ENCODE data around the gene TEX11.

Gene TEX11

DNA sequence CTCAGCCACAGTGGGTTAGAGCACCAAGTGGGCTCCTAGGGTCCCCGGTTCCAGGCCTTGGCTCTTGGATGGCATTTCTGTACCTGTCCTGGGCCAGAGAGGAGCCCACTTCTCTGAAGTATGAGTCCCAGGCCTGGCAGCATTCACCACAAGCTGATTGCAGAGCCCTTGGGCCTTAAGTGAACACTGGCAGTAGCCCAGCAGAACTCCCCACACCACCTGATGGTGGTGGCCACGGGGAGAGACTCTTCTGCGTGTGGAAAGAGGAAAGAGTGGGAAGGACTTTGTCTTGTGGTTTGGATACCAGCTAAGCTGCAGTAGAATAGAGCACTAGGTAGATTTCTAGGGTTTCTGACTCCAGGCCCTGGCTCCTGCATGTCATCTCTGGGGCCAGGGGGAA, 359.1 kb downstream of the TEX11 start:
- no peak for DNase-seq (ENCODE audit: low read depth in 1 of 2, low spot score in 1 of 2)
- Histone ChIP-seq H3K27ac (replicated peaks) (no peak overlapping the region), H3K4me3 (replicated peaks; ENCODE audit: insufficient read depth, low read length) (no peak overlapping the region), H3K27me3 (ENCODE audit: insufficient read depth, poor library complexity, severe bottlenecking) (no peaks in the 10 kb centered on the region)
- TF ChIP-seq POLR2AphosphoS5 (IDR thresholded peaks at IDR 0.05; ENCODE audit: low read depth) = no peak
- TF ChIP-seq GABPA (IDR thresholded peaks at IDR 0.05; ENCODE audit: low read depth) = no peak
- TF ChIP-seq SPI1 (IDR thresholded peaks at IDR 0.05; ENCODE audit: borderline replicate concordance, low read depth) = no peak
- TF ChIP-seq, protein P1, sequence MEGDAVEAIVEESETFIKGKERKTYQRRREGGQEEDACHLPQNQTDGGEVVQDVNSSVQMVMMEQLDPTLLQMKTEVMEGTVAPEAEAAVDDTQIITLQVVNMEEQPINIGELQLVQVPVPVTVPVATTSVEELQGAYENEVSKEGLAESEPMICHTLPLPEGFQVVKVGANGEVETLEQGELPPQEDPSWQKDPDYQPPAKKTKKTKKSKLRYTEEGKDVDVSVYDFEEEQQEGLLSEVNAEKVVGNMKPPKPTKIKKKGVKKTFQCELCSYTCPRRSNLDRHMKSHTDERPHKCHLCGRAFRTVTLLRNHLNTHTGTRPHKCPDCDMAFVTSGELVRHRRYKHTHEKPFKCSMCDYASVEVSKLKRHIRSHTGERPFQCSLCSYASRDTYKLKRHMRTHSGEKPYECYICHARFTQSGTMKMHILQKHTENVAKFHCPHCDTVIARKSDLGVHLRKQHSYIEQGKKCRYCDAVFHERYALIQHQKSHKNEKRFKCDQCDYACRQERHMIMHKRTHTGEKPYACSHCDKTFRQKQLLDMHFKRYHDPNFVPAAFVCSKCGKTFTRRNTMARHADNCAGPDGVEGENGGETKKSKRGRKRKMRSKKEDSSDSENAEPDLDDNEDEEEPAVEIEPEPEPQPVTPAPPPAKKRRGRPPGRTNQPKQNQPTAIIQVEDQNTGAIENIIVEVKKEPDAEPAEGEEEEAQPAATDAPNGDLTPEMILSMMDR (IDR thresholded peaks at IDR 0.05; ENCODE audit: insufficient read depth, low read length) = no peak
- TF ChIP-seq, protein P2, sequence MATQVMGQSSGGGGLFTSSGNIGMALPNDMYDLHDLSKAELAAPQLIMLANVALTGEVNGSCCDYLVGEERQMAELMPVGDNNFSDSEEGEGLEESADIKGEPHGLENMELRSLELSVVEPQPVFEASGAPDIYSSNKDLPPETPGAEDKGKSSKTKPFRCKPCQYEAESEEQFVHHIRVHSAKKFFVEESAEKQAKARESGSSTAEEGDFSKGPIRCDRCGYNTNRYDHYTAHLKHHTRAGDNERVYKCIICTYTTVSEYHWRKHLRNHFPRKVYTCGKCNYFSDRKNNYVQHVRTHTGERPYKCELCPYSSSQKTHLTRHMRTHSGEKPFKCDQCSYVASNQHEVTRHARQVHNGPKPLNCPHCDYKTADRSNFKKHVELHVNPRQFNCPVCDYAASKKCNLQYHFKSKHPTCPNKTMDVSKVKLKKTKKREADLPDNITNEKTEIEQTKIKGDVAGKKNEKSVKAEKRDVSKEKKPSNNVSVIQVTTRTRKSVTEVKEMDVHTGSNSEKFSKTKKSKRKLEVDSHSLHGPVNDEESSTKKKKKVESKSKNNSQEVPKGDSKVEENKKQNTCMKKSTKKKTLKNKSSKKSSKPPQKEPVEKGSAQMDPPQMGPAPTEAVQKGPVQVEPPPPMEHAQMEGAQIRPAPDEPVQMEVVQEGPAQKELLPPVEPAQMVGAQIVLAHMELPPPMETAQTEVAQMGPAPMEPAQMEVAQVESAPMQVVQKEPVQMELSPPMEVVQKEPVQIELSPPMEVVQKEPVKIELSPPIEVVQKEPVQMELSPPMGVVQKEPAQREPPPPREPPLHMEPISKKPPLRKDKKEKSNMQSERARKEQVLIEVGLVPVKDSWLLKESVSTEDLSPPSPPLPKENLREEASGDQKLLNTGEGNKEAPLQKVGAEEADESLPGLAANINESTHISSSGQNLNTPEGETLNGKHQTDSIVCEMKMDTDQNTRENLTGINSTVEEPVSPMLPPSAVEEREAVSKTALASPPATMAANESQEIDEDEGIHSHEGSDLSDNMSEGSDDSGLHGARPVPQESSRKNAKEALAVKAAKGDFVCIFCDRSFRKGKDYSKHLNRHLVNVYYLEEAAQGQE (IDR thresholded peaks at IDR 0.05; ENCODE audit: insufficient replicate concordance, low read depth) = no peak

DNA sequence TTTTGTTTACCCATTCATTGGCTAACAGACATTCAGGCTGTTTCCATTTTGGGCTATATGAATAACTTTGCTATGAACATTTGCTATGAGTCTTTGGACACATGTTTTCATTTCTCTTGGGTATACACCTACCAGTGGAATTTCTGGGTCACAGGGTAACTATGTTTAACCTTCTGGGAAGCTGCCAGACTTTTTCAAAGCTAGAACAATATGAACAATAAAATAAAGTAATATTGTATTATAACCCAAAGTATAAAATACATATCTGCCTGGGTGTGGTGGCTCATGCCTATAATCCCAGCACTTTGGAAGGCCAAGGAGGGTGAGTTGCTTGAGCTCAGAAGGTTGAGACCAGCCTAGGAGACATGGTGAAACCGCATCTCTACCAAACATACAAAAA, 373.3 kb downstream of the TEX11 start:
- no peak overlapping the region for H3K4me3 ChIP-seq (replicated peaks; ENCODE audit: insufficient read depth, low read length)
- no peak overlapping the region for H3K27ac ChIP-seq (replicated peaks)
- H3K27me3 ChIP-seq (ENCODE audit: insufficient read depth, poor library complexity, severe bottlenecking) = no peaks in the 10 kb centered on the region
- no peak for TF ChIP-seq SPI1 (IDR thresholded peaks at IDR 0.05; ENCODE audit: borderline replicate concordance, low read depth)
- DNase-seq (ENCODE audit: low read depth in 1 of 2, low spot score in 1 of 2) = no peak

DNA sequence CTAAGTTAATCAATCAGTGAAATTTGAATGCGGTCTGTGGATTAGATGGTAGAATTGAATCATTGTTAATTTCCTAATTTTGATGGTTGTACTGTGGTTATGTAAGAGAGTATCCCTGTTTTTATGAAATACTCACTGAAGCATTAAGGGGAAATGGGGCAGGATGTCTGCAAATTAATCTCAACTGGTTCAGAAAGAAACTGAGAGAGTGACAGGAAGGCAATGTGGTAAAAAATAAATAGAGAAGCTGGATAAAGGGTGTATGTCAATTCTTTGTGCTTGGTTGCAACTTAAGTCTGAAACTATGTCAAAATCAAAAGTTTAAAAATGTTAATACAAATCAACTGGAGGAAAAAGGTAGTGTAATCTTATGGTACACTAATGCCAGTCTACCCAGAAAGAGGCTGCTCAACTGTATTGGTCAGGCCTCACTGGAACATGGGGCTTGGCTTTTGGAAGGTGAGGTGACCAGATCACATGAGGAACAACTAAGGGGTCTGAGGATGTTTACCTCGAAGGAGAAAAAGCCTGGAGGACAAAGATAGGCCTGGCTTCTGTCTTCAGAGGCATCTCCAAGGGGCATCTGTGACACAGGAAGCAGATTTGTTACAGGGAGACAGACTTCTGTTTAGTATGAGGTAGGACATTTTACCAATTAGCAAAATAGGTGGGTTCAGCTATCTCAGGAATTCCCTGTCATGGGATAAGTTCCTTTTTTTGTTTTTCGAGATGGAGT, 380.7 kb downstream of the TEX11 start:
- no peaks in the 10 kb centered on the region for H3K27me3 ChIP-seq (ENCODE audit: insufficient read depth, poor library complexity, severe bottlenecking)
- TF ChIP-seq, protein P2 (IDR thresholded peaks at IDR 0.05; ENCODE audit: insufficient replicate concordance, low read depth) = no peak
- TF ChIP-seq POLR2AphosphoS5 (IDR thresholded peaks at IDR 0.05; ENCODE audit: low read depth) (no peak), GABPA (IDR thresholded peaks at IDR 0.05; ENCODE audit: low read depth) (no peak), SPI1 (IDR thresholded peaks at IDR 0.05; ENCODE audit: borderline replicate concordance, low read depth) (no peak)
- TF ChIP-seq, protein P1 (IDR thresholded peaks at IDR 0.05; ENCODE audit: insufficient read depth, low read length) = no peak
- no peak for DNase-seq (ENCODE audit: low read depth in 1 of 2, low spot score in 1 of 2)
- H3K27ac ChIP-seq (replicated peaks) = no peak overlapping the region
- H3K4me3 ChIP-seq (replicated peaks; ENCODE audit: insufficient read depth, low read length) = no peak overlapping the region

DNA sequence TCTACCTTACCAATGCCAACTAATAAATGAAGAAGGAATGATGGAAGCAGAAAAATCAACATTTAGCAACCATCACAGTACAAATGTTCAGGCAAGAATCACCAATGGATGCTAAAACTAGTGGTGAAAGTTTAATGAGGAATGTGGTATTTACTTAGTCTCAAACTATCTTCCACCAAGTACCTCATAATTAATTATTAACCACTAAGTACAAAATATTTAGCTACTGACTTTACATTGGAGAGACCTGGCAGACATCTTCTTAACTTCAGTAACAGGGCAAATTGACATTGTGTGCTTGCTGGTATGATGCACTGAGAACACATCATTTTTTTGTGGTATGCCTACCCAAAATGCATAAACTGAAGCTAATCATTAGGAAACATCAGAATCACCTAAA, 381.5 kb downstream of the TEX11 start:
- DNase-seq (ENCODE audit: low read depth in 1 of 2, low spot score in 1 of 2) = no peak
- H3K27ac ChIP-seq (replicated peaks) = no peak overlapping the region
- TF ChIP-seq GABPA (IDR thresholded peaks at IDR 0.05; ENCODE audit: low read depth) (no peak), POLR2AphosphoS5 (IDR thresholded peaks at IDR 0.05; ENCODE audit: low read depth) (no peak), SPI1 (IDR thresholded peaks at IDR 0.05; ENCODE audit: borderline replicate concordance, low read depth) (no peak)
- TF ChIP-seq, protein P2 (IDR thresholded peaks at IDR 0.05; ENCODE audit: insufficient replicate concordance, low read depth) = no peak
- TF ChIP-seq, protein P1 (IDR thresholded peaks at IDR 0.05; ENCODE audit: insufficient read depth, low read length) = no peak
- no peak overlapping the region for H3K4me3 ChIP-seq (replicated peaks; ENCODE audit: insufficient read depth, low read length)
- no peaks in the 10 kb centered on the region for H3K27me3 ChIP-seq (ENCODE audit: insufficient read depth, poor library complexity, severe bottlenecking)

Data from HL-60 (cell line).